Hematopoietic multipotent progenitor cell treated with erythropoietin and hydrocortisone succinate and interleukin-3 and kit ligand, for 4 days (in vitro differentiated cells): ENCODE measurements around the gene SEMA6B.

Source experiments
- DNase-seq: peaks from one replicate; pipeline ENCODE4 v3.0.0-alpha.2; 2015

SEMA6B gene

DNA sequence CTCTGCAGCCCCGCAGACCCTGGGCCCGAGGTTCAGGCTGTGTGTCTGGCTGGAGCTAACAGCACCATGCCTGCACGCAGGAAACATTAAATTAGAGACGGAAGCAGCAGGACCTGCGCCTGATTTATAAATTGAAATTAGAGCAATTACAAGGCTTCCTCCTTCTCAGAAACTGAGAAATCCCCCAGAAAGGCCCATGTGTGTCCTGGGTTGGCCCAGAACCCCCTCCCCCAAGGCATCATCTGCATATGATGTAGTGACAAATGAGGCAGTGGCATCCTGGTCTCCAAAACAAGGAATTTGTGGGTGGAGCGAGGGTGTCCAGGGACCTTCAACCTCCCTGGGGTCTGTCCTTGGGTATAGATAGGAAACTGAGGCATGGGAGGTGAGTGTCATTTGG, 27.2 kb upstream of the SEMA6B start:
- DNase-seq: no peak

- no peak for DNase-seq
Observed at GRCh38 chr19:4586245-4586644, 26.8 kb upstream of the SEMA6B start.

GRCh38 chr19:4585556-4585955, 26.1 kb upstream of the SEMA6B start:
- no peak for DNase-seq

DNA sequence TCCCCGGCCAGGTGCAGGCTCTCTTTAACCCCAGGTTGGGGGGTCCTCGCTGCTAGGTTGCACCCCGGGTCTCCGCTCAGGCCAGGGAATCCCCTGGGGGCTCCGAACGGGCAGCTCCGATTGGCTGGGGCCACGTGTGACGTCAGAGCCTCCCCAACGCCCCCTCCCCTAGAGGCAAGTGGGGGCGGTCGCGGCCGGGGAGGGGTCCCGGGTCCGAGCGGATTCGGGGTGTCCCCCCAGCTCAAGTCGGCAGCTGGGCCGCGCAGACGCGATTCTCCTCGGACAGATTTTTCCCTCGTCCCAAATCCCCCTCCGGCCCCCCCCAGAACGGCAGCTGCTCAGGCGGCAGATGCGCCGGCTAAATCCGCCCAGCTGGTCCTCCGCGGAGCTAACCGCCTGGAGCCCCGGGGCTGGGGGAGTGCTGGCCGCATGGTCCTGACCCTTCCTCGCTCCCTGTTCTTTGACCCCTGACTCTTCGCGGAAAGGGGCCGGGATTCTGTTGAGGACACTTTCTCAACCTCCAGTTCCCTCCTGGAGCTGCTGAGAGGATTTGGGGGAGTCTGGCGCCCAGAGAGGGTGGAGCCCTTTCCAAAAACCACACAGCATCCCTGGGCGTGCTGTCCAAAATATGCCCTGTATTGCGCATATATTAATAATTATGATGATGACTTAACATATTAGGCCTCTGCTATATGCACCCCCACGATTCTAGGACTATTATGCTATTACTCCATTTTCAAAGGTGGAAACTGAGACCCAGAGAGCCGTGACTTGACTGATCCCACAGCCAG, 25.4 kb upstream of the SEMA6B start:
- DNase-seq: no peak

GRCh38 chr19:4583961-4584669, 24.6 kb upstream of the SEMA6B start:
- no peak for DNase-seq

GRCh38 chr19:4582980-4583842, 23.7 kb upstream of the SEMA6B start:
- DNase-seq: no peak

GRCh38 chr19:4581666-4582553, 22.4 kb upstream of the SEMA6B start:
- DNase-seq: peak; percentile 60

DNA sequence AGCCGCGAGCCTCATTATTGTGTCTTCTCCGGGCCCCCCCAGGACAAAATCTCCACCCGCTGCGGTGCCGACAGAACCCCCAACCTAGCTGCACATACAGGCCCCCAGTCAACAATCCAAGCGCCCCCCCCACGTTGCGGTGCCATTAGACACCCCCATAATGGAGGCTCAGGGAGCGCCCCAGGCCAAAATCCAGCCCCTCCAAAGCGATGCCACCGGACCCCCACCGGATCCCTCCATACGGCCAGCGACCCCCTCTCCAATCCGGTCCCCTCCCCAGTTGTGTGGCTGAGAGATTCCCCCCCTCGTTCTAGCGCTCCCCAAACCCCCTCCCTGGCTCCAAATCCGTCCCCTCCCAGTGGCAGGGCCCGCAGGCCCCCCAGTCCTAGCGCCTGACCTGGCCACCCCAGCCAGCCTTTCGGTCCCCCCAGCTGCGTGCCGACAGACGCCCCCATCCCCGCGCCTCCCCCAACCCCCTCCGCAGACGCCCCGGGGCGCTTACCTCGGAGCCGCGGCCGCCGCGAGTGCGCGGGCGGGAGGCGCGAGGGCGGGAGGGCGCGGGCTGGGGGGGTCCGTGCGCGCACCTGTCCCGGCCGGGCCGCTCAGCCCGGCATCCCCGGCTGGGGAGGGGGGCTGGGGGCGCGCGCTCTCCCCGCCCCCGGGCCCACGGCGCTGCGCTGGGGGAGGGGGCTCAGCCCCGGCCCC, 21.6 kb upstream of the SEMA6B start:
- no peak for DNase-seq

GRCh38 chr19:4580021-4580901, 20.8 kb upstream of the SEMA6B start:
- peak; percentile 46 for DNase-seq

DNA sequence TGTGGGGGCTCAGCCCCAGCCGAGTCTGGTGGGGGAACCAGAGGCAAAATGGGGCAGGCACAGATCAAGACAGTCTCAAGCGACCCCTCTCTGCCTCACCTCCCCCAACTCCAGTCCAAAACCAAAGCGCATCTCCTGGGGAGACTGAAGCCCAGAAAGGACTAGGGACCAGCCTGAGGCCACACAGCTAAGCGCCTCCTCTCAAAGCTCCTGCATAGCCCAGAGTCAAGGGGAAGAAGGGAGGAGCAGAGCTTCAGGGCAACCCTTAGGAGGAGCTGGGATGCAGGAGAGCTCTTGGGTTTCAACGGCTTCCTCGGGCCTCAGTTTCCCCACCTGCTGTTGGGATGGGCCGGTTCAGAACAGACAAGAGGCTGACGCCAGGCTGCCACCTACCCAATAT, 19.9 kb upstream of the SEMA6B start:
- no peak for DNase-seq

GRCh38 chr19:4578552-4579248, 19.2 kb upstream of the SEMA6B start:
- no peak for DNase-seq

DNA sequence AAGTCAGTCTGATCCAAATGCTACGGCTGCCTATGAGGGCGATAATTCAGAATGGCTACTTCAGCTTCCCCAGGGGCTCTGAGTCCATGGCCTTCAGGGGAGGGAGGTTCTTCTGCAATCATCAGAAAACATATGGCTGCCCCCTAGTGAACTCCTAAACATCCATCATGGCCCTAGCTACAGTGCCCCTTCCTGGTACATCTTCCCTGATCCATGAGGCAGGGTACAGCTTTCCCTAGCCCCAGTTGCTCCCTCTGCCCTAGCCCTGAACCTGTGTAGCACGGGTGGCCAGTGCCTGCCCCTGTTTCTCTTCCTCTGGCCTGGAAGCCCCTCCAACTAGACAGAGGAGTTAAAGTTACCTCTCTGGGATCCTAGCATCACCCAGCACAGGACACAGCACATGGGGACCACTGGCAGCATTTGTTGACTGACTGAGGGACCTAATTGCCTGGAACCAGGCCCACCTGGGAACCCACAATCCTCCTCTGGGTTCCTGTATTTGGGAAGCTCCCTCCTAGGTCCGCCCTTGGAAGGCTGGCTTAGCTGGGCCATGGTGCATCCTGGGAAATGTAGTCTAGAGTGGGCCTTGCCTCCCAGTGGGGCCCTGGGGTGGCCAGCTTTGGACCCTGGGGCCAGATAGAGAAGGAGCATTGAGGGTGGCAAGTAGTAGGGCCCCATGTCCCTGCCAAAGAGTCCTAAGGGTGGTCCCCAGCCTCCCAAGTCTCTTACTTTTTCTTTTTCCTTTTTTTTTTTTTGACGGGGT, 17.7 kb upstream of the SEMA6B start:
- no peak for DNase-seq

DNA sequence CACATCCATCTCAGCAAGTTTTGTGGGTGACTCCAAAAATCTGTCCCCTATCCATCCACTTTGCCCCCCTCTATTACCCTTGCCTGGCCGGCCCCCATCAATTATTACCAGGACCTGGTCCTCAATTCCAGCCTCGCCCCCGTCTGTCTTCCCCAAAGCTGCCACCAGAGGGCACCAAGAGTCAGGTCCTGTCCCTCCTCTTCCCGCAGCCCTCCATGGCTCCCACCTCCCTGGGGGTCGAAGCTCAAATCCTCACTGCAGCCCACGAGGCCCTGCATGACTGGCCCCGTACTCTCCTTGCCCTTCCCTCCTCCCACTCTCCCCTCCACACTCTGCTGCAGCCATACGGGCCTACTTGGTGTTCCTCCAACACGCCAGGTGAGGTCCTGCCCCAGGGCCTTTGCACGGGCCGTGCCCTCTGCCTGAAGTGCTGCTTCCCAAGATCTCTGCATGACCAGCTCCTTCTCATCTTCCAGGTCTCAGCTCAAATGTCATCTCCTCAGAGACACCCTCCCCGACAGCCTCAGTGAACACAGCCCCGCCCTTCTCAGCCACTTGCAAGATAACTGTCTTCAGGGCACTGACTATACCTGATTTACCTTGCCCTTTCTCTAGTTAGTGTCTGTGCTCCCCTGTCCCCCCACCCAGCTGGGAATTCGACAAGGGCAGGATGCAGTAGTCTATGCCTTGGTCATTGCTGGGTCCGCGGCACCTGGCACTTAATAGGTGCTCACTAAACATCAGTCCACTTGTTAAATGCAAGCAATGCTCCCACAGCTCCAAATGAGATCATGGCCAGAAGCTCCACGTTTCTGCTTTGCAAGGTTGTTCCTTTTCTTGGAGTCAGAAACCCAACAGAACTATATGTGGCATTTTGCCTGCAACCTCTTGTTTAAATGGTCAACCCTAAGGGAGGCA, 16.8 kb upstream of the SEMA6B start:
- peak; percentile 72 for DNase-seq

- DNase-seq: peak; percentile 2
Observed at GRCh38 chr19:4575267-4576015, 16.0 kb upstream of the SEMA6B start.

- DNase-seq: no peak
Observed at GRCh38 chr19:4573682-4574081, 14.2 kb upstream of the SEMA6B start.

DNA sequence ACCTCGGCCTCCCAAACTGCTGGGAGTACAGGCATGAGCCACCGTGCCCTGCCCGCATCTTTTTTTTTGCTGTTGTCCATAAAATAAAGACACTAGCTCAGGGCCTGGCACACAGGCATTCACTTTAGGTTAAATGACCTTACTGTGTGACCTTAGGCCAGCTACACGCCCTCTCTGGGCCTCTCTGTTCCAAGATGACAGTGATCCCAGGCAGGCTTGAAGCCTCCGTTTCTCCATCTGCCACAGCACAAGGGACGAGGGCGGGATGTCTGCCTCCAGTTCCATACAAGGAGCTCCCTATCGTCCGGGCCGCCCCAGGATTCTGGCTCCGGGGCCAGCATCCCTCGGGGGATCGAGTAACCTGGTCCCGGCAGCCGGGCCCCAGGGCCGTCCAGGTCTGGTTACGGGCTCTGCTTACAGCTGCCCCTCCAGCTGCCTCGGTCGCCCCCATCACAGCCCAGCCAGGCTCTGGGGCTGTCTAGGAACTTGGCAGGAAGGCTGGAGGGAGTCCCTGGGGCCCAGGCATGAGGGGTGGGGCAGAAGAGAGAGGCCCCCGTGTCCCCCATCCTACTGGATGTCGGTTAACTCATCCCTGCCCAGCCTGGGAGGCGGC, 11.9 kb upstream of the SEMA6B start:
- DNase-seq: no peak

- no peak for DNase-seq
Observed at GRCh38 chr19:4570916-4571304, 11.4 kb upstream of the SEMA6B start.
